ENCODE results near the gene MYH14.
"Not testable (repeated sequence)": the region's sequence is repeated elsewhere in the genome, so short reads cannot be mapped to it uniquely, and the experiment has no call there.

MYH14 gene

GRCh38 chr19:50333235-50333736 lies 129.9 kb downstream of the MYH14 start:
- DNase-seq (ENCODE audit: low spot score), result peak; percentile 96

- DNase-seq (ENCODE audit: low spot score), result no peak
These were observed 130.6 kb downstream of the MYH14 start for GRCh38 chr19:50333737-50334617.

- DNase-seq (ENCODE audit: low spot score), result no peak
These were observed 131.5 kb downstream of the MYH14 start for GRCh38 chr19:50334741-50335421.

- not testable (repeated sequence) for DNase-seq (ENCODE audit: low spot score)
These were observed 133.6 kb downstream of the MYH14 start for GRCh38 chr19:50337031-50337430.

- DNase-seq (ENCODE audit: low spot score), result no peak
These were observed 136.9 kb downstream of the MYH14 start for GRCh38 chr19:50340331-50340730.

GRCh38 chr19:50341091-50341564 lies 137.7 kb downstream of the MYH14 start:
- peak; percentile 68 for DNase-seq (ENCODE audit: low spot score)

- peak; percentile 76 for DNase-seq (ENCODE audit: low spot score)
These were observed 141.4 kb downstream of the MYH14 start for GRCh38 chr19:50344661-50345318.

- not testable (repeated sequence) for DNase-seq (ENCODE audit: low spot score)
These were observed 143.7 kb downstream of the MYH14 start for GRCh38 chr19:50347089-50347581.

GRCh38 chr19:50349277-50350057 lies 146.0 kb downstream of the MYH14 start:
- DNase-seq (ENCODE audit: low spot score), result no peak

GRCh38 chr19:50352242-50352641 lies 148.8 kb downstream of the MYH14 start:
- no peak for DNase-seq (ENCODE audit: low spot score)

GRCh38 chr19:50353487-50353880 lies 150.1 kb downstream of the MYH14 start:
- DNase-seq (ENCODE audit: low spot score), result not testable (repeated sequence)

GRCh38 chr19:50356691-50357177 lies 153.3 kb downstream of the MYH14 start:
- no peak for DNase-seq (ENCODE audit: low spot score)

- DNase-seq (ENCODE audit: low spot score), result peak; percentile 74
These were observed 154.0 kb downstream of the MYH14 start for GRCh38 chr19:50357178-50358100.

- DNase-seq (ENCODE audit: low spot score), result peak; percentile 53
These were observed 155.3 kb downstream of the MYH14 start for GRCh38 chr19:50358483-50359327.

GRCh38 chr19:50359328-50359818 lies 156.0 kb downstream of the MYH14 start:
- no peak for DNase-seq (ENCODE audit: low spot score)
